Endodermal cell (in vitro differentiated cells): ENCODE results near the gene GJB2. TPM values are rescaled to one million over a fixed set of nuclear protein-coding genes. Genes with fewer than 3 reads are reported as not detected.

Experiments
- DNase-seq: peaks from one replicate; pipeline ENCODE4 v3.0.0-alpha.2; 2017
- H3K27ac ChIP-seq: 2 replicates; pipeline ENCODE4 v1.5.1; 2013; ENCODE audit warnings: mild to moderate bottlenecking, low read depth, low read length, moderate library complexity
- H3K27me3 ChIP-seq: 2 replicates; pipeline ENCODE4 v1.6.1; 2013; ENCODE audit warnings: mild to moderate bottlenecking, low read length, moderate library complexity; ENCODE audit not compliant: insufficient read depth, control insufficient read depth, poor library complexity, severe bottlenecking
- H3K36me3 ChIP-seq: 2 replicates; pipeline ENCODE4 v1.7.0; 2013; ENCODE audit warnings: mild to moderate bottlenecking, low read length, moderate library complexity; ENCODE audit not compliant: control insufficient read depth, insufficient read depth
- H3K4me1 ChIP-seq: one replicate; pipeline ENCODE4 v1.7.0; 2013; ENCODE audit warnings: low read length; ENCODE audit not compliant: control insufficient read depth, insufficient read depth
- H3K4me3 ChIP-seq: 2 replicates; pipeline ENCODE4 v1.5.1; 2013; ENCODE audit warnings: mild to moderate bottlenecking, low read length, moderate library complexity
- H3K9ac ChIP-seq: 2 replicates; pipeline ENCODE4 v1.6.1; 2013; ENCODE audit warnings: mild to moderate bottlenecking, low read length, moderate library complexity; ENCODE audit not compliant: poor library complexity, severe bottlenecking; ENCODE audit errors: extremely low read depth
- H3K9me3 ChIP-seq: 2 replicates; pipeline ENCODE4 v1.6.1; 2013; ENCODE audit warnings: mild to moderate bottlenecking, low read length, moderate library complexity; ENCODE audit not compliant: control insufficient read depth
- H3K27ac Mint-ChIP-seq: 2 replicates; pipeline ENCODE4 v1.8.0; 2020; ENCODE audit warnings: mixed read lengths
- H3K27me3 Mint-ChIP-seq: 2 replicates; pipeline ENCODE4 v1.8.0; 2021; ENCODE audit warnings: mild to moderate bottlenecking, mixed read lengths; ENCODE audit not compliant: insufficient read depth
- H3K36me3 Mint-ChIP-seq: 2 replicates; pipeline ENCODE4 v1.8.0; 2020; ENCODE audit warnings: low read depth, mixed read lengths
- H3K4me1 Mint-ChIP-seq: 2 replicates; pipeline ENCODE4 v1.8.0; 2020; ENCODE audit warnings: mixed read lengths
- H3K4me3 Mint-ChIP-seq: 2 replicates; pipeline ENCODE4 v1.8.0; 2020; ENCODE audit warnings: mild to moderate bottlenecking, moderate library complexity, mixed read lengths
- H3K9me3 Mint-ChIP-seq: 2 replicates; pipeline ENCODE4 v1.8.0; 2020; ENCODE audit warnings: mild to moderate bottlenecking, mixed read lengths
- CTCF ChIP-seq: fragments of 200-600 bp; sonication (generic); conservative IDR thresholded peaks from 2 replicates; pipeline ENCODE4 v1.5.0; 2021; ENCODE audit warnings: antibody characterized with exemption, mild to moderate bottlenecking
- WGBS, 2 experiments: methylation state at CpG; one replicate each; pipeline versions ENCODE4 v1.1.5 to v1.1.7; 2013; ENCODE audit warnings: missing lambda C conversion rate in 2 of 2, mixed read lengths in 1 of 2; ENCODE audit not compliant: insufficient coverage in 1 of 2, insufficient read length in 1 of 2; 5-methylcytosine and 5-hydroxymethylcytosine counted together
- total RNA-seq, 2 donors: library from RNA; stranded (reverse); fragmentation: NEBNext Ultra II Directional in 1 of 2; extraction: Animal tissue kit (Norgen Biotek cat#: 25700) in 1 of 2; gene quantifications; 2 replicates in 1 of 2; 3 replicates in 1 of 2; pipeline ENCODE4 v1.2.1, GENCODE V29; 2021

The GJB2 gene
- total RNA-seq, 2 donors from 2014 or later: 0.26 to 0.82 TPM

GRCh38 chr13:20222553-20222952 lies 29.8 kb upstream of the GJB2 start:
- Mint-ChIP-seq H3K36me3 (no peaks in the 10 kb centered on the region), H3K27me3 (peaks cover 16% of the 10 kb centered on the region), H3K27ac (no peak overlapping the region), H3K4me3 (no peak overlapping the region), H3K4me1 (no peaks in the 10 kb centered on the region), H3K9me3 (no peaks in the 10 kb centered on the region)
- no peak for TF ChIP-seq CTCF
- Histone ChIP-seq H3K4me1 (no peaks in the 10 kb centered on the region), H3K27me3 (no peaks in the 10 kb centered on the region), H3K27ac (no peak overlapping the region), H3K9me3 (no peaks in the 10 kb centered on the region), H3K36me3 (no peaks in the 10 kb centered on the region), H3K9ac (no peak overlapping the region), H3K4me3 (no peak overlapping the region)
- DNase-seq: no peak
- WGBS, 2 experiments: 90 to 95% methylated on average over 5 of the region's 5 CpGs

GRCh38 chr13:20221772-20222171 lies 29.0 kb upstream of the GJB2 start:
- Histone ChIP-seq H3K27ac (no peak overlapping the region), H3K9ac (no peak overlapping the region), H3K9me3 (no peaks in the 10 kb centered on the region), H3K4me1 (no peaks in the 10 kb centered on the region), H3K27me3 (no peaks in the 10 kb centered on the region), H3K4me3 (no peak overlapping the region), H3K36me3 (no peaks in the 10 kb centered on the region)
- H3K4me3 Mint-ChIP-seq: no peak overlapping the region
- TF ChIP-seq CTCF: no peak
- no peaks in the 10 kb centered on the region for H3K4me1 Mint-ChIP-seq
- H3K27me3 Mint-ChIP-seq: peaks cover 16% of the 10 kb centered on the region
- 88 to 100% methylated on average over 3 to 6 of the region's 6 CpGs for WGBS, 2 experiments
- no peak for DNase-seq
- H3K9me3 Mint-ChIP-seq: no peaks in the 10 kb centered on the region
- H3K27ac Mint-ChIP-seq: no peak overlapping the region
- H3K36me3 Mint-ChIP-seq: no peaks in the 10 kb centered on the region

- H3K27ac Mint-ChIP-seq: no peak overlapping the region
Measured at GRCh38 chr13:20219577-20219976, 26.8 kb upstream of the GJB2 start.

More at GRCh38 chr13:20219577-20219976, 26.8 kb upstream of the GJB2 start:
- Histone ChIP-seq H3K27me3 (no peaks in the 10 kb centered on the region), H3K9ac (no peak overlapping the region), H3K4me1 (no peaks in the 10 kb centered on the region), H3K4me3 (no peak overlapping the region), H3K9me3 (no peaks in the 10 kb centered on the region), H3K27ac (no peak overlapping the region), H3K36me3 (no peaks in the 10 kb centered on the region)
- H3K36me3 Mint-ChIP-seq: no peaks in the 10 kb centered on the region
- TF ChIP-seq CTCF: no peak
- no peak overlapping the region for H3K4me3 Mint-ChIP-seq
- H3K27me3 Mint-ChIP-seq: peaks cover 8% of the 10 kb centered on the region
- H3K9me3 Mint-ChIP-seq: no peaks in the 10 kb centered on the region
- DNase-seq: no peak
- no peaks in the 10 kb centered on the region for H3K4me1 Mint-ChIP-seq
